WERI-Rb-1 (cell line): ENCODE measurements around the gene NTN5.
A peak's percentile ranks its signal among the peaks of the same experiment; 100 is the strongest.

Experiments
- DNase-seq: peaks from one replicate; pipeline ENCODE4 v3.0.0-alpha.2; 2020
- H3K27ac ChIP-seq: fragments of 250-450 bp; sonication (Bioruptor Pico); 2 replicates; pipeline ENCODE4 v1.5.1; 2020; ENCODE audit warnings: mild to moderate bottlenecking, moderate library complexity
- H3K27me3 ChIP-seq: fragments of 250-450 bp; sonication (Bioruptor Pico); 2 replicates; pipeline ENCODE4 v1.5.1; 2021; ENCODE audit warnings: mild to moderate bottlenecking, low read depth, moderate library complexity; ENCODE audit not compliant: insufficient read depth, severe bottlenecking
- H3K36me3 ChIP-seq: fragments of 250-450 bp; sonication (Bioruptor Pico); 2 replicates; pipeline ENCODE4 v1.5.1; 2020; ENCODE audit warnings: mild to moderate bottlenecking, moderate library complexity
- H3K4me3 ChIP-seq: 2 replicates; pipeline ENCODE4 v1.5.1; 2011; ENCODE audit warnings: low read depth, mild to moderate bottlenecking, control low read depth, low read length
- H3K9me3 ChIP-seq: fragments of 250-450 bp; sonication (Bioruptor Pico); 2 replicates; pipeline ENCODE4 v1.5.1; 2021; ENCODE audit warnings: mild to moderate bottlenecking, moderate library complexity; ENCODE audit not compliant: severe bottlenecking
- CTCF ChIP-seq: IDR thresholded peaks from 2 replicates; pipeline ENCODE4 v1.5.1; 2011; ENCODE audit warnings: low read depth, mild to moderate bottlenecking, control low read depth, inconsistent platforms, low read length

NTN5 gene

GRCh38 chr19:48713864-48714755 lies 41.3 kb upstream of the NTN5 start:
- peak overlapping the region; percentile 70 for H3K4me3 ChIP-seq
- H3K36me3 ChIP-seq: no peaks in the 10 kb centered on the region
- peak; percentile 99 for DNase-seq
- no peaks in the 10 kb centered on the region for H3K27me3 ChIP-seq
- H3K27ac ChIP-seq: peak overlapping the region; percentile 81
- no peak for TF ChIP-seq CTCF
- H3K9me3 ChIP-seq: no peaks in the 10 kb centered on the region

GRCh38 chr19:48713041-48713863 lies 40.4 kb upstream of the NTN5 start:
- Histone ChIP-seq H3K27ac (peak overlapping the region; percentile 18; the same call in 1 of the 2 replicates), H3K36me3 (no peaks in the 10 kb centered on the region), H3K4me3 (peak overlapping the region; percentile 70), H3K9me3 (no peaks in the 10 kb centered on the region), H3K27me3 (no peaks in the 10 kb centered on the region)
- no peak; the same call in 1 of the 2 replicates for TF ChIP-seq CTCF
- peak; percentile 71 for DNase-seq

GRCh38 chr19:48711106-48711662 lies 38.4 kb upstream of the NTN5 start:
- Histone ChIP-seq H3K27ac (no peak overlapping the region), H3K4me3 (no peak overlapping the region), H3K9me3 (no peaks in the 10 kb centered on the region), H3K36me3 (no peaks in the 10 kb centered on the region), H3K27me3 (no peaks in the 10 kb centered on the region)
- DNase-seq: no peak
- TF ChIP-seq CTCF: no peak

GRCh38 chr19:48708471-48708870 lies 35.7 kb upstream of the NTN5 start:
- no peak for TF ChIP-seq CTCF
- H3K27ac ChIP-seq: no peak overlapping the region
- no peak overlapping the region for H3K4me3 ChIP-seq
- H3K36me3 ChIP-seq: no peaks in the 10 kb centered on the region
- no peaks in the 10 kb centered on the region for H3K27me3 ChIP-seq
- H3K9me3 ChIP-seq: no peaks in the 10 kb centered on the region
- no peak for DNase-seq

GRCh38 chr19:48705431-48705830 lies 32.6 kb upstream of the NTN5 start:
- Histone ChIP-seq H3K27ac (no peak overlapping the region), H3K4me3 (no peak overlapping the region), H3K27me3 (no peaks in the 10 kb centered on the region), H3K36me3 (no peaks in the 10 kb centered on the region), H3K9me3 (no peaks in the 10 kb centered on the region)
- TF ChIP-seq CTCF: no peak
- no peak for DNase-seq
